Fibroblast of pulmonary artery (primary cell): Measurements from ENCODE around the gene LGI4.

Source experiments
- DNase-seq: peaks from one replicate; pipeline ENCODE4 v3.0.0-alpha.2; 2010; ENCODE audit warnings: low read depth
- H3K4me3 ChIP-seq: replicated peaks from 2 replicates; pipeline ENCODE4 v1.5.1; 2011; ENCODE audit warnings: low read depth, mild to moderate bottlenecking, control low read depth, low read length, moderate library complexity
- TF ChIP-seq, protein P1 (sequence below): IDR thresholded peaks from 2 replicates; pipeline ENCODE4 v1.5.1; 2011; ENCODE audit warnings: mild to moderate bottlenecking, control low read depth, low read length, inconsistent platforms; ENCODE audit errors: missing control alignments

The LGI4 gene

DNA sequence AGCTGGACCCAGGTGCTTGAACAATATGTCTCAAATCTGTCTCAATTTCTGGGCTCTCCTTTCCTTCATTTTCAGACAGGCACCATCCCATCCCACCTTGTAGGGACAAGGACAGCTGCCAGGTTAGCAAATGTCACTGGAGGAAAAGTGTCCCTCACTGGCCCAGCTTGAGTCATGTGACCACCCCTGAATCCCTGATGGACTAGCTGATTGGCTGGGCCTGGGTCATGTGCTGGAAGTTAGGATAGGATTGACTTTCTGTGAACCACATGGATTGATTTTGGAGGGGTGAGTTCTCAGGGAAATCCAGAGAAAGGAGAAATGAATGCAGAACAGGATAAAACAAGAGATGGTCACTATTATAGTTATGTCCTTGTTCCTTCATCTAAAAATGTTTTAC lies 47.5 kb downstream of the LGI4 start:
- DNase-seq = no peak
- H3K4me3 ChIP-seq = no peak overlapping the region
- TF ChIP-seq, protein P1, sequence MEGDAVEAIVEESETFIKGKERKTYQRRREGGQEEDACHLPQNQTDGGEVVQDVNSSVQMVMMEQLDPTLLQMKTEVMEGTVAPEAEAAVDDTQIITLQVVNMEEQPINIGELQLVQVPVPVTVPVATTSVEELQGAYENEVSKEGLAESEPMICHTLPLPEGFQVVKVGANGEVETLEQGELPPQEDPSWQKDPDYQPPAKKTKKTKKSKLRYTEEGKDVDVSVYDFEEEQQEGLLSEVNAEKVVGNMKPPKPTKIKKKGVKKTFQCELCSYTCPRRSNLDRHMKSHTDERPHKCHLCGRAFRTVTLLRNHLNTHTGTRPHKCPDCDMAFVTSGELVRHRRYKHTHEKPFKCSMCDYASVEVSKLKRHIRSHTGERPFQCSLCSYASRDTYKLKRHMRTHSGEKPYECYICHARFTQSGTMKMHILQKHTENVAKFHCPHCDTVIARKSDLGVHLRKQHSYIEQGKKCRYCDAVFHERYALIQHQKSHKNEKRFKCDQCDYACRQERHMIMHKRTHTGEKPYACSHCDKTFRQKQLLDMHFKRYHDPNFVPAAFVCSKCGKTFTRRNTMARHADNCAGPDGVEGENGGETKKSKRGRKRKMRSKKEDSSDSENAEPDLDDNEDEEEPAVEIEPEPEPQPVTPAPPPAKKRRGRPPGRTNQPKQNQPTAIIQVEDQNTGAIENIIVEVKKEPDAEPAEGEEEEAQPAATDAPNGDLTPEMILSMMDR = no peak

DNA sequence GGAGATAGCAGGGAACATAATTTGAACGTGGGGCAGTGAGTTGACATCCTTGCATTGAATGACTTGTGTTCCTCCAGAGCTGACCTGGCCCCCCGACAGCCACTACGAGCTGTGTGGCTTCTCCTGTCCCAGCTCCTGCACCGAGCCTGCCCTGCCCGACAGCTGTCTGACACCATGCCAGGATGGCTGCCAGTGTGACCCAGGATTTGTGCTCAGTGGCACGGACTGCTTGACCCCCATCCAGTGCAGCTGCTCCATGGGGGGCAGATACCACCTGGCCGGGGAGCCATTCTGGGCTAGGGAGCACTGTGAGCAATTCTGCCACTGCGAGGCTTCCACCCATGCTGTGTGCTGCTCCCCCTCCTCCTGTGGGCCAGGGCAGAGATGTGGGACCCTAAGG lies 48.4 kb downstream of the LGI4 start:
- DNase-seq = no peak
- TF ChIP-seq, protein P1 = no peak
- H3K4me3 ChIP-seq = no peak overlapping the region

DNA sequence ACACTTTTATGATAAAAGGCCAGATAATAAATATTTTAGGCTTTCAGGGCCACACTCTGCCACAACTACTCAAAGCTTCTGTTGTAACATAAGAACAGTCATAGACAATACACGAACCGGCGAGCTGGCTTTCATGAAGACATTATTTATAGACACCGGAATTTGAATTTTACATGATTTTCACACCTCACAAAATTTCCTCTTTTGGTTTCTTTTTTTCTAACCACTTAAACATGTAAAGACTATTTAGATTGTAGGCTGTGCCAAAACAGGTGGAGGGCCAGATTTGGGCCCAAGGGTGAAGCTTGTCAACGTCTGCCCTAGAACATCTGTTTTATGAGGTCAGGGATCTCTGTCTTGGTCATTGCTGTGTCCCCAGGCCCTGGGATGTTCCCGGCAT lies 48.9 kb downstream of the LGI4 start:
- no peak overlapping the region for H3K4me3 ChIP-seq
- TF ChIP-seq, protein P1 = no peak
- DNase-seq = no peak

DNA sequence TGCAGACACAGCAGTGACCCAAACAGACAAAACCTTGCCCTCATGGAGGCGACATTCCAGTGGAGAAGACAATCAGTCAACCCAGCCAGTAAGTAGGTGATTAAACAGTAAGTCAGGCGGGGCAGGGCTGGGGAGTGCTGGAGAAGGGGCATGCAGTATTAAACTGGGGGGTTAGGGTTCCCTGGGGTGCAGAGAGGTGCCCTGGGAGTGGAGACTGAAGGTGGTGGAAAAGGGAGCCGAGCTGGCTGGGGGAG lies 50.4 kb downstream of the LGI4 start:
- TF ChIP-seq, protein P1 = no peak
- no peak overlapping the region for H3K4me3 ChIP-seq
- DNase-seq = no peak

DNA sequence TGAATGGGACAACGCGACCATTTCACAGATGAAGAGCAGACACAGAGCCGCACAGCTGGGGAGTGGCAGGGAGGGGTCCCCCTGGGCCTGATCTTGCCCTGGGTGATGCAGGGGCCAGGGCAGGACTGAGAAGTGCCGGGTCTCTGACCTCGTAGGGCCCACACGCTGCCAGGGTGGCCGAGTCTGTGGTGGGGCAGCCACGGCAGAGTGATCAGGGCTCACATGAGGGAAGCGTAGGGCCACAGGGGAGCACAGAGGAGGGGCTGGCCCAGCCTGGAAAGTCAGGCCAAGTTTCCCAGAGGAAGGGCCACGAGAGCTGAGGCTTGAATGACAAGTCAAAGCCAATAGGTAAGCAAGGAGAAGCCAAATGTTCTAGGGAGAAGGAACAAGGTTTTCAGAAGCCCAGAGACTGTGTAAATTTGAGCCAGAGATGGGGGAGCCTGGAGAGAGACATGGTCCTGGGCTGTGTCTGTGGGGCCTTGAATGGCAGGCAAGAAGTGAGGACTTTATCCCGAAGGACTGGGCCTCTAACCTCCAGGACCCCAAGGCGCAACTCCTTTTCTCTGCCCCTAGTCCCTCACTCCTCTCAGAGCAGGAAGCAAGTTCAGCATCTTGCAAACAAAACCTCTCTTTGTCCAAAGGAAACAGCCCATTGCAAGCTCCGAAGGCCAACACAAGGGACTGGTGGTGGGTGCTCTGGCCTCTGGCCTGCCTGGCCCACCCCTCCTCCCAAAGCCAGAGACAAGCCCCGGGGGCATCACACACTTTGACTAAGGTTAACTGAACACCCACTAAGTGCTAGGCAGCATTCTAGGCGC lies 51.0 kb downstream of the LGI4 start:
- TF ChIP-seq, protein P1 = no peak

DNA sequence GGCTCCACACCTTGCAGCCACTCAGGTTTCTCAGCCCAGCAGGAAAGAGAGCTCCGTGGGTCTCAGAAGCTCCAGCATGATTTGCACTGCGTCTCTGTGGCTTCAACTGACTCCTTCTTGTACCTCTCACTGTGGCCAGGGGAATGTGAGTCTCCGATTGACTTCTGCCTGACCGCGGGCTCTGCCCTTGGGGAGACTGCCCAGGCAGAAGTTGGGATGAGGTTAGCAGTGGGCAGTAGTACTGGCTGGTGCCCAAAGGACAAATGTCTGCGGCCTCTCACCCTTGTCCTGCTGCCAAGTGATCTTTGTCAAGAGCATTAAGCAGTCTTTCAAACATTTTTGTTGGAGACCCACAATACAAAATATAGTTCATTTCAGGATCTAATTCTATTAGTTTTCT lies 53.7 kb downstream of the LGI4 start:
- no peak for DNase-seq
- TF ChIP-seq, protein P1 = no peak
- H3K4me3 ChIP-seq = no peak overlapping the region

More for the DNA sequence above, 51.0 kb downstream of the LGI4 start:
- H3K4me3 ChIP-seq = no peak overlapping the region
- DNase-seq = no peak

DNA sequence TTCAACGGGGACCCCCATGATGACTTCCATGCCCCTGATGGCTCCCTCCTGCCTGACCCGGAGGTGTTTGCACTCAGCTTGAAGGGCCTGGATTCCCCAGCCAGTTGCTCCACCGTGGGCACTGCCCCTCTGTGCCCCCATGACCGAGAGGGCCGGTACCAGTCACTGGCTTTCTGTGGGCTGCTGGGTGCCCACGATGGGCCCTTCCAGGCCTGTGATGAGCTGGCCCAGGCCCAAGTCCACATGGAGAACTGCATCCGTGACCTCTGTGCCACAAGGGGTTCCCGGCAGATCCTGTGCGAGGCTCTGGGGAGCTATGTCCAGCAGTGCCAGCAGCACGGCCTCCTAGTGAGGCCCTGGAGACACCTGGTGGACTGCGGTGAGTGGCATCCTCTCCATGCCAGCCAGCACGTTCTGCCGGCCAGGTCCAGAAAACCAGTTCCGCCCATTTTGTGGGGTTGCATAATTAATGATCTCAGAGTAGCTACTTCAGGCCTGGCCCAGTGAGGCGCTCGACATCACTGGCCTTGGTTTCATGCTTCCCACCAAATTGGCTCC lies 54.2 kb downstream of the LGI4 start:
- TF ChIP-seq, protein P1 = no peak

More for the DNA sequence above, 54.2 kb downstream of the LGI4 start:
- H3K4me3 ChIP-seq = no peak overlapping the region
- no peak for DNase-seq
